GM18505 (cell line): ENCODE data around the gene TMEM165.

Source experiments
- ATAC-seq: cut with Tn5 transposase; IDR thresholded peaks from one replicate; pipeline ENCODE4 v1.9.1; 2021; ENCODE audit not compliant: unreplicated experiment
- POLR2A ChIP-seq: IDR thresholded peaks from 4 replicates; pipeline ENCODE4 v1.6.1; 2011; ENCODE audit warnings: borderline replicate concordance; ENCODE audit not compliant: insufficient read depth, insufficient read length; ENCODE audit errors: extremely low read depth

TMEM165 gene

GRCh38 chr4:55469979-55470378, 74.2 kb downstream of the TMEM165 start:
- no peak for ATAC-seq
- TF ChIP-seq POLR2A: no peak
